Measurements from ENCODE around the gene CADM1.

Gene CADM1

DNA sequence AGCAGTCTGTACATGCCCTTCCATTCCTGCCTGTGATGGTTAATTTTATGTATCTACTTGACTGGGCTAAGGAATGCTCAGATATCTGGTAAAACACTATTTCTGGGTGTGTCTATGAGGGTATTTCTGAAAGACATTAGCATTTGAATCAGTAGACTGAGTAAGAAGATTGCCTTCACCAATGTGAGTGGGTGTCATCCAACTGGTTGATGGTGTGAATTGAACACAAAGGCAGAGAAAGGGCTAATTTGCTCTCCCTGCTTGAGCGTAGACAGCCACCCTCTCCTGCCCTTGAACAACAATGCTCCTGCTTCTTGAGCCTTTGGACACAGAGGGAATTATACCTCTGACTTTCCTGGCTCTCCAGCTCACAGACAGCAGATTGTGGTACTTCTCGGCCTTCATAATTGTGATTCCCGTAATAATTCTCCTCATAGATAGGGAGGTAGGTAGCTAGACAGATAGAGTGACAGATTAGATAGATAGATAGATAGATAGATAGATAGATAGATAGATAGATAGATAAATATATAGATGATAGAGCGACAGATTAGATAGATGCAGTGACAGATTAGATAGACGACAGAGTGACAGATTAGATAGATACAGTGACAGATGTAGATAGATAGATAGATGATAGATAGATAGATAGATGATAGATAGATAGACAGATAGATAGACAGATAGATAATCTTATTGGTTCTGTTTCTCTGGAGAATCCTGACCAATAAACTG is 370.6 kb downstream of the CADM1 start:
- DNase-seq = no peak

DNA sequence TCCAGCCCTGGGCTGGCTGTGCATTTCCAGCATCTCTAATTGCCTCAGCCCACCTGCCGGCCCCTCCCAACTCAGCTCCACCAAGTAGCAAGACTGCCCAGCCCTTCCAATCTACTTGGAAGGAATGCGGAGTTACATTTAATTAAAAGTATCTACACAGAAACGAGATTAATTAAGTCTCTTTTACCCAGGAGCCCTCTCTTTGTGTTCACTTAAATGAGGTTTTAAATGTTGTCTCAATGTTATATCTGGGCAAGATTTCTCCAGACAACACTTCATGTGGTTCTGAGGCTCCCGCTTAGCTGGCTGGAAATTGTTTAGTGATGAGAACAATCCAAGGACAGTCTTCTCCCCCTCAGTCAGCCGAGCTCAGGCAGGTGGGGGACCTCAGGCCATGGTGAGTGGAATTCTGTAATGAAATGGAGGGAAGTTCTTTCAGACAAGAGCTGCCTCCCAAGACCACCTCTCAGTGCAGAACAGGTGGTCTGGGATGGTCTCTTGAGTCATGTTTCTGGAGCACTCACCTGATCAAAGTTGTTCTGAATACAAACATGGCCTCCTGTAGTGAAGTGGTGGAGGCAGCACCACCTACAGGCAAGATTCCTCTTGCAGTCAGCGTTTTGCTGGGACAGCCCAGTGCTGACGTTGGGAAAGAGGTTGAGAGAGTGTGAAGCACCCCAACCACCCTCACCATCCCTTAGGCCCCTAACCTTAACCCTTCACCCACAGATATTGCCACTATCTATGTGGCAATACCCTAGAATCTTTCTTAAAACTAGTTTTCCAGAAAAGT is 371.6 kb downstream of the CADM1 start:
- DNase-seq = no peak

DNA sequence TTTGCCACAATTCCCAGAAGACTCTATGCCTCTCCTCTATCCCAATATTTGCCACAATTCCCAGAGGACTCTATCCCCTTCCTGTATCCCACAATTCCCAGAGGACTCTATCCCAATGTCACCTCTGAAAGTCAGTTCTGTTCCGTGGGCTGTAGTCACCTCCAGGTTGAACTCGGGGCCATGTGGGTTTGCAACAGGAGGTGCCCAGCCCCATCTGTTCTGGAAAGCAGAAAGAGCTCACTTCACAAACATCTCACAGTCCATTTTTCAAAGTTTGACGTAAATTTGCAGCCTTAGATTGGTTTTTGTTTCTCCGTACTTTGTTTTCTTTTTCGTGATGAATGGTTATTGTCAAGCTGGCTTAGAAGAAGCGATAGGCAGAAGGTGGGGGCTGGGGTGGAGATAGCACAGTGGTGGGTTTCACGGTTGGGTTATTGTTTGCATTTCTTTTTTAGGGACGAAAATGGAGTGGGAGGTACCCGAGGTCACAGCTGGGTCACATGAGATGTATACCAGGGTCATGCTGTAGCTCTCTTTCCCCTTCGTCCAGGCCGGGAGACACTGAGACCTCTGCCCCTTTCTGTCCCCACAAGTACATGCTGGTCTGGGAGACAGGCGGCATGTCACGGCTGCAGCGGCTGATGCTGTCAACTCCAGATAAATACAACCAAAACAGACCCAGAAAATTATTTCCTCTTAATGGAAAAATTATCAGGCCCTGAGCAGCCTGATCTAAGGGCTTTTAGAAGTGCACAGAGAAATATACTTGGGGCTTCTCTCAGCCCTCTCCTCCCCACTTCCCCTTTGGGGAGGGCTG is 374.5 kb downstream of the CADM1 start:
- no peak for DNase-seq

DNA sequence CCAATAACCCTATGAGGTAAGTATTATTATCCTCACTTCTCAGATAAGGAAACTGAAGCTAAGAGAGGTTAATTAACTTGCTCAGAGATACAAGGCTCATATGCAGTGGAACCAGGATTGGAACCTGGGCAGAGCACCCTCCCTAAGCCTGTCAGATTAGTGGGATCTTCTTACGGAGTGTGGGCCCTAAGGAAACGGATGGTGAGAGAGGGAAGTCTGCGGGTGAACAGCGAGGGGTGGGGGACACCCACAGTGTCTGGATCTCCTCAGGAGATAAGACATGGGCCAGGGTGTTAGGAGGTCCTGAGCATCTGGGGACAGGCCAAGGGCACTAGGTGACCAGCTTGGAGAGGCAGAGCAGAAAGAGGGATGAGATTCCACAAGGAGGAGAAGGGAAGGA is 376.0 kb downstream of the CADM1 start:
- DNase-seq = no peak

DNA sequence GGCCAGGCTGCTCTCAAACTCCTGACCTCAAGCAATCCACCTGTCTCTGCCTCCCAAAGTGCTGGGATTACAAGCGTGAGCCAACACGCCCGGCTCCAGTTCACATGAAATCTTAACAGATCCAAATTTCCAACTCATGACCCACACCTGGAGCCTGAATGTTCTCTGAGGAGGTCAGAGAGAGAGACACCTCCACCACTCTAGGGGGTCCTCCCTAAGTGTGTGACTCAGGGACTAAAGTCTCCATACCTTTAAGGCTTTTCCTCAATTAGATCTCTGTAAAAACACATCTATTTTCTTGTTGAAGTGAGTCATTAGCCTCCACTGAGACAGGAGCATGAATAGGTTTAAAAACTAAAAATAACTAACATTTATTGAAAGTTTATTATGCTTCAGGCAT is 376.4 kb downstream of the CADM1 start:
- DNase-seq = no peak

DNA sequence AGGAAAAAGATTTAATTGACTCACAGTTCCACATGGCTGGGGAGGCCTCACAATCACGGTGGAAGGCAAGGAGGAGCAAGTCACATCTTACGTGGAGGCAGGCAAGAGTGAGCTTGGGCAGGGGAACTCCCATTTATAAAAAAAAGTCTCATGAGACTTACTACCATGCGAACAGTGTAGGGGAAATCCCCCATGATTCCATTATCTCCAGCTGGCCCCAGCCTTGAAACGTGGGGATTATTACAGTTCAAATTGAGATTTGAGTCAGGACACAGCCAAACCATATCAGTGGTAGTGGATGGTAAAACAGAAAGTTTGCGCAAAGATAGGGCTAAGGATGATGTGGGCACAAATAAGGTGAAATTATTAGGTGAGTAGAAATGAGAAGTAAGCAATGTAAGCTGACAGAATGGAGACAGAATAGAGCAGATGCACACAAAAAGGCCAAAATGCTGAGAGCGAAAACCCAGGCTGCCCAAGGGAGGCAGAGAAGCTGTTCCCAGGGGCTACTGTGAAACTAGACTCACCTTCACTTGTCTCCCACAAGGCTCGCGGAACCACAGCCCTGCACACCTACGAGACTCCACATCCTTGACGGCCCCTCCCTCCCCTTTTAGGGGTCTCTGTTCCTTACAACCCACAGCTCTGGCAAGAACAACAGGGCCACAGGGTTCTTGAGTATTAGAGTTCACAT is 377.6 kb downstream of the CADM1 start:
- DNase-seq = no peak

DNA sequence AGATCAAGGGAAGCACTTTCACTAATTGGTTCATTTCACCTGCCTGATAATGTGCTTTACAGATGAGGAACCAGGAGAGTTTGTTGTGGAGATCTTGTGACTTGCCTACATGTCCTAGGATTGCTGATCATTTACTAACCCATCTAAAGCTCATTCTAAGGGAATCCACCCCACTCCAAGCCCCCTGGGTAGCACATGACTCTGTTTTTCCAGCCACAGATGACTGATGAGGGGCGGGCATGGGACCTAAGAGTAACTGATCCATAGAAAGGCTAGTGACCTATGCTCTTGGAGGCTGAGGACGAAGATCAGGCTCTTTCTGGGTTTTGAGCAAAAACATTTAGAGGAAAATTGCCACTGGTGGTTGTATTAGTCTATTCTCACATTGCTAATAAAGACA is 378.1 kb downstream of the CADM1 start:
- no peak for DNase-seq

DNA sequence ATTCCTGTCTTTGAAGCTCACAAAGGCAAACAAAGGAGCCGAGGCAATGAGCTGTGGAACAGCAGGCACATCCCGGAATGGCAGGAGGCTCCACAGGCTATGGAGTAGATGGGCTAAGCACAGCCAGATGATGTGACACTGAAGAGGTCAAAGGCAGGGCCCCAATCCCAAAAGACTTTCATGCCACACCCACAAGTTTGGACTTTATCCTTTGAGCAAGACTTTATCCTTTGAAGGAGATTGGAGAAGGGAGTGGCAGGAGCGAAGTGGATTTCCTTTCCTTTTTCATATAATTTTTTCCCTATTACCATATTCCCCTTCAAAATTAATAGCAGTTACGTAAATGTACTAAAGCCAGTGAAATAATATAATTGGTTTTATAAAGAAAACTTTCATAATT is 379.4 kb downstream of the CADM1 start:
- no peak for DNase-seq

DNA sequence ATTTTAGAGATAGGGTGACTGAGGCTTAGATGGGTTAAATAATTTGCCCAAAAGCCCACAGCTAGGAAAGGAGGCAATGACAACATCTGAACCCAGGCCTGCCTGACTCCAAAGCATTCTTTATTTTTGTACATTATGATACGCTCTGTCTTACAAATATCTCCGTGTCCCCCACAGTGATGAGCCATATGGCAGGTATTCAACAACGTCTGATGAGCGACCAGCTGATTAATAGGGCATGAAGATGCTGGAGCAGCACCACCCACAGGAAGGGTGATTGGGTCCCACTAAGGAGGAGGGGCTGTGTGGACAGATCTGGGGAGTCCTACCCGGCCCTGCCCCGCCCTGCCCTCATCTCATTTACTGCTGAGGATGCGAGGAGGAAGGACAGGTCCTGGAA is 380.6 kb downstream of the CADM1 start:
- DNase-seq = no peak

DNA sequence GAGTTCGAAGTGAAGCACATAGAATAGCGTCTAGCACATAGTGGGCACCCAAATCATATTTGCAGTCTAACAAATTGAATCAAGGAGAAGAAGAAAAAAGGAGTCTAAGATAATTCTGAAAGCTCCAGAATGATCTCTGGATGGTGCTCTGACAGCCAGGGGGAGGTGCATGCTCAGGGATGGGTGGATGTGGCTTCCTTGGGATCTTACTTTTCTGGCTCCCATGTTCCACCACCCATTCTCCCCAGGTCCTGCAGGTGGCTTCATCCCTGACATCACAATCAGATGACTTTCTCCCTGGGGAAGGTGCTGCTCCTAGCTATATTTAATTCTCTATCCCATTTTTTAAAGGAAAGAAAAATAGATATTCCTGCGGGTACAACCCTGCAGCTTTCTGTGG is 381.9 kb downstream of the CADM1 start:
- DNase-seq = no peak

Data from NCI-H2029 (cell line).